H1 (cell line): ENCODE measurements around the gene ZFP30. TPM values are rescaled to one million over a fixed set of nuclear protein-coding genes. Genes with fewer than 3 reads are reported as not detected.
A peak's percentile ranks its signal among the peaks of the same experiment; 100 is the strongest.

Experiments
- CTCF ChIA-PET: fragments of 300-600 bp; sonication (Branson Sonifier 250); formaldehyde crosslinking; loops from one replicate; lab custom pipeline; 2021; ENCODE audit not compliant: partially characterized antibody; lab: Charles Lee
- POLR2A ChIA-PET: fragments of 300-600 bp; sonication (Branson Sonifier 250); formaldehyde crosslinking; loops from one replicate; lab custom pipeline; 2021; ENCODE audit warnings: inconsistent platforms; ENCODE audit not compliant: partially characterized antibody; lab: Charles Lee
- DNase-seq, 2 experiments: peaks; one replicate each; pipeline versions ENCODE4 v3.0.0 to v3.0.0-alpha.2; 2010 to 2022; ENCODE audit warnings: low spot score in 2 of 2, low read depth in 1 of 2, mixed read lengths in 1 of 2
- FAIRE-seq: peaks from 2 replicates; lab custom pipeline; 2011; peaks lifted over from hg19 to GRCh38; lab: Jason Lieb, UNC
- H2AFZ ChIP-seq: 2 replicates; pipeline ENCODE4 v1.8.1; 2012; ENCODE audit warnings: low read length, inconsistent platforms
- H2AK5ac ChIP-seq: 2 replicates; pipeline ENCODE4 v1.6.1; 2013; ENCODE audit warnings: low read depth, low read length
- H2BK120ac ChIP-seq: replicated peaks from 2 replicates; pipeline ENCODE3; 2013; ENCODE audit warnings: low read depth, low read length, inconsistent platforms
- H2BK12ac ChIP-seq: 2 replicates; pipeline ENCODE4 v1.6.1; 2013; ENCODE audit warnings: low read depth, low read length
- H2BK15ac ChIP-seq: 2 replicates; pipeline ENCODE4 v1.6.1; 2013; ENCODE audit warnings: low read length
- H2BK20ac ChIP-seq: 2 replicates; pipeline ENCODE4 v1.6.1; 2013; ENCODE audit warnings: low read length
- H2BK5ac ChIP-seq: 2 replicates; pipeline ENCODE4 v1.6.1; 2013; ENCODE audit warnings: low read depth, low read length
- H3K14ac ChIP-seq: 2 replicates; pipeline ENCODE4 v1.6.1; 2013; ENCODE audit warnings: inconsistent platforms; ENCODE audit not compliant: insufficient read length
- H3K18ac ChIP-seq: 2 replicates; pipeline ENCODE4 v1.6.1; 2013; ENCODE audit warnings: low read length; ENCODE audit errors: extremely low read depth
- H3K23ac ChIP-seq: 2 replicates; pipeline ENCODE4 v1.6.1; 2013; ENCODE audit warnings: inconsistent platforms; ENCODE audit not compliant: insufficient read length
- H3K23me2 ChIP-seq: 2 replicates; pipeline ENCODE4 v1.6.1; 2013; ENCODE audit warnings: low read depth, low read length
- H3K27ac ChIP-seq: 2 replicates; pipeline ENCODE4 v1.6.1; 2011; ENCODE audit warnings: low read depth, low read length, inconsistent platforms
- H3K27me3 ChIP-seq, 4 experiments: replicated peaks in 1 of 4; 1 replicate in 1 of 4; 2 replicates in 3 of 4; pipeline versions ENCODE4 v1.6.1 to v1.8.1; 2011 to 2013; ENCODE audit warnings: low read length in 3 of 4, mild to moderate bottlenecking in 3 of 4, inconsistent platforms in 2 of 4, mixed read lengths in 2 of 4, moderate library complexity in 1 of 4; ENCODE audit not compliant: control insufficient read depth in 3 of 4, insufficient read depth in 3 of 4; ENCODE audit errors: extremely low read depth in 1 of 4
- H3K36me3 ChIP-seq, 4 experiments: 2 replicates each; pipeline versions ENCODE4 v1.6.1 to v1.8.1; 2011 to 2013; ENCODE audit warnings: mild to moderate bottlenecking in 4 of 4, low read length in 3 of 4, moderate library complexity in 2 of 4, control low read depth in 1 of 4, inconsistent platforms in 1 of 4; ENCODE audit not compliant: insufficient read depth in 4 of 4, control insufficient read depth in 2 of 4
- H3K4ac ChIP-seq: replicated peaks from 2 replicates; pipeline ENCODE3; 2013; ENCODE audit warnings: low read length, low read depth, mixed read lengths, inconsistent platforms; ENCODE audit not compliant: insufficient read length
- H3K4me1 ChIP-seq, 4 experiments: replicated peaks in 1 of 4; 1 replicate in 1 of 4; 2 replicates in 3 of 4; pipeline versions ENCODE4 v1.6.1 to v1.8.1; 2011 to 2013; ENCODE audit warnings: low read length in 3 of 4, inconsistent platforms in 2 of 4, mixed read lengths in 1 of 4; ENCODE audit not compliant: insufficient read depth in 4 of 4, control insufficient read depth in 3 of 4
- H3K4me2 ChIP-seq, 2 experiments: 2 replicates each; pipeline versions ENCODE4 v1.6.1 to v1.8.1; 2011 to 2013; ENCODE audit warnings: low read depth in 2 of 2, low read length in 2 of 2, control low read depth in 1 of 2, inconsistent platforms in 1 of 2, mild to moderate bottlenecking in 1 of 2; ENCODE audit not compliant: insufficient read depth in 1 of 2
- H3K4me3 ChIP-seq, 4 experiments: fragments of 200-600, 300-600 bp in 1 of 4; sonication (generic), shearing (Covaris generic), sonication (Bioruptor Twin) in 1 of 4; 2 replicates each; pipeline versions ENCODE4 v1.5.1 to v1.8.1; 2011 to 2016; ENCODE audit warnings: low read length in 4 of 4, low read depth in 3 of 4, control low read depth in 2 of 4, inconsistent platforms in 2 of 4, mild to moderate bottlenecking in 2 of 4, mixed read lengths in 1 of 4, moderate library complexity in 1 of 4; ENCODE audit not compliant: insufficient read depth in 2 of 4; ENCODE audit errors: extremely low read depth in 1 of 4
- H3K56ac ChIP-seq: replicated peaks from 2 replicates; pipeline ENCODE3; 2013; ENCODE audit warnings: low read depth, mild to moderate bottlenecking, mixed read lengths, low read length, inconsistent platforms; ENCODE audit not compliant: insufficient read length
- H3K79me1 ChIP-seq: 2 replicates; pipeline ENCODE4 v1.6.1; 2013; ENCODE audit warnings: low read depth, low read length, control low read depth
- H3K79me2 ChIP-seq, 2 experiments: 2 replicates each; pipeline versions ENCODE4 v1.6.1 to v1.8.1; 2012 to 2013; ENCODE audit warnings: low read length in 2 of 2, mild to moderate bottlenecking in 2 of 2, inconsistent platforms in 1 of 2; ENCODE audit not compliant: insufficient read depth in 2 of 2, control insufficient read depth in 1 of 2
- H3K9ac ChIP-seq, 4 experiments: replicated peaks in 1 of 4; 1 replicate in 1 of 4; 2 replicates in 3 of 4; pipeline versions ENCODE4 v1.6.1 to v1.8.1; 2011 to 2013; ENCODE audit warnings: low read depth in 3 of 4, low read length in 3 of 4, control low read depth in 2 of 4, mild to moderate bottlenecking in 2 of 4, moderate library complexity in 2 of 4, inconsistent platforms in 1 of 4; ENCODE audit errors: extremely low read depth in 1 of 4
- H3K9me3 ChIP-seq, 2 experiments: 2 replicates each; pipeline versions ENCODE4 v1.6.1 to v1.8.1; 2012 to 2013; ENCODE audit warnings: mild to moderate bottlenecking in 2 of 2, moderate library complexity in 2 of 2, control low read depth in 1 of 2, inconsistent platforms in 1 of 2, low read depth in 1 of 2, low read length in 1 of 2, mixed read lengths in 1 of 2; ENCODE audit not compliant: insufficient read depth in 2 of 2
- H4K20me1 ChIP-seq, 2 experiments: replicated peaks in 1 of 2; 2 replicates each; pipeline versions ENCODE3 to v1.8.1; 2011 to 2013; ENCODE audit warnings: inconsistent platforms in 2 of 2, low read length in 2 of 2, mild to moderate bottlenecking in 1 of 2; ENCODE audit not compliant: insufficient read depth in 2 of 2, control insufficient read depth in 1 of 2
- H4K5ac ChIP-seq: 2 replicates; pipeline ENCODE4 v1.6.1; 2013; ENCODE audit warnings: low read length, low read depth, mixed read lengths, inconsistent platforms; ENCODE audit not compliant: insufficient read length
- H4K8ac ChIP-seq: 2 replicates; pipeline ENCODE4 v1.8.0; 2013; ENCODE audit warnings: mild to moderate bottlenecking, moderate library complexity, low read length, inconsistent platforms; ENCODE audit not compliant: insufficient read depth; ENCODE audit errors: extremely low read depth
- H4K91ac ChIP-seq: replicated peaks from 2 replicates; pipeline ENCODE3; 2013; ENCODE audit warnings: low read length, mixed read lengths, inconsistent platforms; ENCODE audit not compliant: insufficient read length
- HDAC6 ChIP-seq: IDR thresholded peaks from one replicate; pipeline ENCODE4 v1.7.1; 2012; ENCODE audit warnings: low read depth, mild to moderate bottlenecking, inconsistent platforms, low read length, moderate library complexity
- ZNF274 ChIP-seq: IDR thresholded peaks from 2 replicates; pipeline ENCODE4 v1.7.0; 2012; ENCODE audit warnings: low read length, borderline replicate concordance; ENCODE audit errors: extremely low read depth
- WGBS, 2 experiments: shearing (Covaris generic) in 1 of 2; methylation state at CpG; one replicate each; pipeline versions ENCODE4 v1.1.6 to v1.1.7; 2013 to 2015; ENCODE audit warnings: low lambda C conversion rate in 2 of 2, mixed read lengths in 2 of 2, inconsistent platforms in 1 of 2, low coverage in 1 of 2, missing lambda C conversion rate in 1 of 2; ENCODE audit not compliant: insufficient replicate concordance in 2 of 2, insufficient coverage in 1 of 2, insufficient read length in 1 of 2; ENCODE audit errors: extremely low coverage in 1 of 2, missing lambda C conversion rate in 1 of 2; 5-methylcytosine and 5-hydroxymethylcytosine counted together
- polyA plus RNA-seq, 7 experiments: library from polyadenylated mRNA; depleted of rRNA in 3 of 7; stranded (reverse) in 5 of 7; unstranded in 2 of 7; fragments of >200 nt in 5 of 7; fragments of 200-250 nt in 2 of 7; gene quantifications; 1 replicate in 5 of 7; 2 replicates in 1 of 7; 4 replicates in 1 of 7; pipeline versions ENCODE4 v1.2.1 to v1.2.3, GENCODE V29; 2011 to 2013; ENCODE audit warnings: missing spikeins in 2 of 7, mixed read lengths in 2 of 7
- total RNA-seq: library from RNA; stranded (reverse); fragmentation: NEBNext Ultra II Directional; extraction: Animal tissue kit (Norgen Biotek cat#: 25700); gene quantifications from 2 replicates; pipeline ENCODE4 v1.2.1, GENCODE V29; 2021

ZFP30 gene
- total and polyA plus RNA-seq, 2 of the 8 experiments (the other 6 are each of a cell fraction or from before 2014, with no cell fraction given) = 1.4 to 6.1 TPM

GRCh38 chr19:37635076-37636056 is 19.9 kb downstream of the ZFP30 start:
- H4K91ac ChIP-seq = no peak overlapping the region
- no peak for FAIRE-seq

More at GRCh38 chr19:37635076-37636056, 19.9 kb downstream of the ZFP30 start:
- CTCF ChIA-PET = no interaction called here
- Histone ChIP-seq H4K5ac (no peak overlapping the region), H3K4me2 (no peak overlapping the region), H4K20me1 (no peaks in the 10 kb centered on the region), H4K8ac (no peak overlapping the region), H3K9ac (no peak overlapping the region), H3K36me3 (peaks cover 0 to 32% (median 12%) of the 10 kb centered on the region in 4 experiments; a peak in 5 of 8 replicates)
- TF ChIP-seq HDAC6 (no peak), ZNF274 (peak; percentile 71; the same call in 1 of the 2 replicates)
- TF ChIP-seq, all 59 proteins: peak for 1
- Histone ChIP-seq H3K4me3 (no peak overlapping the region), H3K79me2 (no peaks in the 10 kb centered on the region), H3K23ac (no peak overlapping the region), H2BK15ac (no peak overlapping the region), H3K4ac (no peak overlapping the region), H2BK12ac (no peak overlapping the region), H2AFZ (no peak overlapping the region), H3K18ac (no peak overlapping the region), H2BK20ac (no peak overlapping the region), H2AK5ac (no peak overlapping the region), H3K56ac (no peak overlapping the region), H2BK5ac (no peak overlapping the region), H3K27me3 (no peaks in the 10 kb centered on the region), H3K23me2 (no peaks in the 10 kb centered on the region), H3K14ac (no peak overlapping the region), H3K4me1 (no peaks in the 10 kb centered on the region), H3K9me3 (peaks cover 38 to 42% of the 10 kb centered on the region in 2 experiments), H3K27ac (no peak overlapping the region), H2BK120ac (no peak overlapping the region), H3K79me1 (no peaks in the 10 kb centered on the region)
- POLR2A ChIA-PET = no interaction called here
- WGBS, 2 experiments = 90% methylated on average over 11 of the region's 11 CpGs; no CpG with 5 or more reads in 1 of the 2 experiments
- no peak for DNase-seq
